ENCODE data around the gene CLCA4.
"Not testable (repeated sequence)": the region's sequence is repeated elsewhere in the genome, so short reads cannot be mapped to it uniquely, and the experiment has no call there.

Gene CLCA4

GRCh38 chr1:86582161-86582560 lies 35.3 kb downstream of the CLCA4 start:
- TF ChIP-seq CTCF (conservative IDR thresholded peaks at IDR 0.05): no peak
- no peak for TF ChIP-seq ZFX (IDR thresholded peaks at IDR 0.05)
- no peak overlapping the region for H3K27ac ChIP-seq

GRCh38 chr1:86583032-86583431 lies 36.2 kb downstream of the CLCA4 start:
- no peak for TF ChIP-seq CTCF (conservative IDR thresholded peaks at IDR 0.05)

GRCh38 chr1:86583593-86583992 lies 36.7 kb downstream of the CLCA4 start:
- H3K27ac ChIP-seq: no peak overlapping the region
- TF ChIP-seq CTCF (conservative IDR thresholded peaks at IDR 0.05): no peak
- no peak for TF ChIP-seq ZFX (IDR thresholded peaks at IDR 0.05)

More at GRCh38 chr1:86583032-86583431, 36.2 kb downstream of the CLCA4 start:
- H3K27ac ChIP-seq: no peak overlapping the region

- H3K27ac ChIP-seq: no peak overlapping the region
- TF ChIP-seq ZFX (IDR thresholded peaks at IDR 0.05) (no peak), CTCF (conservative IDR thresholded peaks at IDR 0.05) (no peak)
Observed at GRCh38 chr1:86594284-86594770, 47.4 kb downstream of the CLCA4 start.

GRCh38 chr1:86596224-86596623 lies 49.3 kb downstream of the CLCA4 start:
- no peak overlapping the region; the same call in 1 of the 2 replicates for H3K27ac ChIP-seq
- TF ChIP-seq CTCF (conservative IDR thresholded peaks at IDR 0.05): no peak
- no peak for TF ChIP-seq ZFX (IDR thresholded peaks at IDR 0.05)

GRCh38 chr1:86596741-86597290 lies 49.9 kb downstream of the CLCA4 start:
- peak overlapping the region; percentile 32; the same call in 1 of the 2 replicates for H3K27ac ChIP-seq
- no peak for TF ChIP-seq ZFX (IDR thresholded peaks at IDR 0.05)
- no peak for TF ChIP-seq CTCF (conservative IDR thresholded peaks at IDR 0.05)

- H3K27ac ChIP-seq: not testable (repeated sequence)
Observed at GRCh38 chr1:86606080-86606479, 59.2 kb downstream of the CLCA4 start.

- TF ChIP-seq ZFX (IDR thresholded peaks at IDR 0.05): no peak
- TF ChIP-seq CTCF (conservative IDR thresholded peaks at IDR 0.05): no peak
- no peak overlapping the region for H3K27ac ChIP-seq
Observed at GRCh38 chr1:86616433-86616832, 69.6 kb downstream of the CLCA4 start.

Data from C4-2B (cell line).